ENCODE results near the gene GIPC2.

GRCh38 chr1:78165816-78166215, 120.0 kb downstream of the GIPC2 start:
- TF ChIP-seq GATA3 (IDR thresholded peaks at IDR 0.05; ENCODE audit: low read depth, low read length) (no peak), GATA2 (IDR thresholded peaks at IDR 0.05; ENCODE audit: low read depth, low read length) (no peak)

All from SH-SY5Y (cell line).